CD4-positive, alpha-beta T cell treated with Interleukin-17A for 4 hours (primary cell): ENCODE measurements around the gene FMN1.

Source experiments
- DNase-seq: peaks from one replicate; pipeline ENCODE4 v3.0.0-alpha.2; 2020; ENCODE audit warnings: mixed read lengths

The FMN1 gene

DNA sequence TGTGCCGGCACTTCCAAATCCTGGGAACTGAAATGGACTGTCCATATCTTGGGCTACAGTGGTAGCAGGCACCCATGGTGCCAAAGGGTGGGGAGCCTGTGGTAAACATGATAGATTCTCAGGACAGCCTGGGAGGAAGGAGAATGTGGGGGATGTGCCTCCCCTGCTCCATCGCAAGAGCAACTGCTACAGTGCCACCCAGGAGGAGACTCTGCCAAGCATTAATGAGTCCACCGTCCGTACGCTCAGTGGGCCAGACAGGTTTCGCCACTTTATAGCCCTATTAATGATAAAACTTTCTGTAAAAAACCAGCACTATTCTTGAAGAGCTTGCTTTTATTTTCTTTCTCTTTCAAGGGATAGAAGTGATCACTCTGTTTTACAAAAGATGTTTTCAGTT, 75.2 kb downstream of the FMN1 start:
- no peak for DNase-seq

DNA sequence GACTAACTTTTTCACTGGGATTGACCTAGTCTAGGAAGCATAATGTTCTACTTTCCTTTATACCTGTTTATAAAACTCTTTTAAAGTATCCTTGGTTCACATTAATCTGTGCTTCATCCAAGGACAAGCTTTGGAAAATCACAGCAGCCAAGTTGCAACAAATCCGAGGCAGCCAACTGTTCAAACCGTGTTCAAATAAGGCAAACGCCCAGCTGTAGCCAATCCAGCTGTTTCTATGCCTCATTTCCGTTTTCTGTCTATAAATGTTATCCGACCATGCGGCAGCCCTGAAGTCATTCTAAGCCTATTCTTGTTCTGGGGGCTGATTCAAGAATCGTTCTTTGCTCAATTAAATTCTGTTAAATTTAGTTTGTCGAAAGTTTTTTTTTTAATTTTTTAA, 78.3 kb downstream of the FMN1 start:
- DNase-seq: no peak

DNA sequence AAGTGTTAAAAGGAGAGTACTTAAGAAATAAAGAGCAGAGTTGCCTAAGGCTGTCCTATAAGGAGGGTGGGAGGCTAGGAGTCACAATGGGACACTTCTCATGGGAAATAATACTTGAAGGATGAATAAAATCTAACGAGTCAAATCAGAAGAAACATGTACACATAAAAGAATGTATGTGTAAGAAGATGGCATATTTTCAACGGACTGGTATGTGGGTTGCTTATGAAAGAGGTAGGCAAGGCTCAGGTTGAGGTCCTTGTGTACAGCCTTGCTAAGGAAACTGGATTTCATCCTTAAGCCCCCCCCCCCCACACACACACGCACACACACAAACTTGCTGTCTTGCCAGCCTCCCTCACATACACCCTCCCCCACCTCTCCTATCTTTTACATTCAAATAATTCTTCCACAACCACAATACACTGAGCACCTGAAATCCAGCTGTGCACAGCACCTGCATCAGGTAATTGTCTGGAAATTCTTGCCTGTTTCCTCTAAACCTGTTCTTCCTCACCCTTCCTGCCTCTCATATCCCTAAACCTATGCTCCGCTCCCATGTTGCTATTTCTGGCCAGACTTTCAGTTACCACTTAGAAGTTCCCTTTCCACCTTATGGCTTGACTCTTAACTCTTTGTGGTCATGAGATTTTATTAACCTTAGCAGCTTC, 79.2 kb downstream of the FMN1 start:
- no peak for DNase-seq

DNA sequence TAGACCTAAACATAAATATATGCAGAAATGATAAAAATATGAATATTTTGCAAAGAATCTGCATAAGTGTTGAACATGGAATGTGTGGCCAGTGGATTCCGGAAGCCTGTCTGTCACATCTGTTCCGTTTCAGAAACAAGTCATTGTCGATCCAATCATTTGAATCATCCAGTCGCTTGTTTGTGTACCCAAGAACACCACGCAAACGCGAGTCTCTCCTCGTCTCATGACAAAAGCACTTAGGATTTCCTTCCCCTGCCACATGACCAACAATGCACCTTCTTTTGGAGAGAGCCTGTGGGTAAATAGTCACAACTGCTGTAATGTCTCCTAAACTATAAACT, 80.2 kb downstream of the FMN1 start:
- no peak for DNase-seq

DNA sequence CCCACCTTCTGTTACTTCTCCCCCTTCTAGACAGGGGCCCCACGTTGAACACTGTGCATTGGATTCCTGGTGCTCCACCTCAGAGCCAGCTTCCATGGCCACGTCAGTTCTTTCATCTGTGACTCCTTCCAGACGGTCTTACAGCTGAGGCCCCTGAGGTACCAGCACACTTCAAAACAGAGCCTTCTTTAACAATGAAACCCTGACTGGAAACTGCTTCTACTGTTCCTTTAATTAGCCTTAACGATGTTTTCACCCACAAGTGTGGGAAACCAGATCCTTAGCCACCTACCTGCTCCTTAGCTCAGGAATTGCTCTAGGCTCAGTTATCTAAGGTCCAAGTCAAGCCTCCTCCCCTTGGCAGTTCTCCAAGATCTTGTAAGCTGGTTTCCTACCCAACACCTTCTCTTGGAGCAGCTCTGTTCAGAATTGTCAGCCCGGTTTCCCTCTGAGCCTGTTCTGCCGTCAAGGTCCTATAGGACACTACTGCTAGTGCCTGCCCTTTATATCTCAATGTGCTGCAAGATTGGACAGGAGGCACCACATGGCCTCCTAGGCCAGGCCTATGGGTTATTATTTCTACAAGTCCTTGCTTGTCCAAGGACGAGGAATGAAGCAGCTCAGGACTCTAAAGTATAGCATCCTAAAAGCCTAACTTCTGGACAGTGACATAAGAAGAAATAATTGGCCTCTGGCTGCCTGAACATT, 80.7 kb downstream of the FMN1 start:
- no peak for DNase-seq

DNA sequence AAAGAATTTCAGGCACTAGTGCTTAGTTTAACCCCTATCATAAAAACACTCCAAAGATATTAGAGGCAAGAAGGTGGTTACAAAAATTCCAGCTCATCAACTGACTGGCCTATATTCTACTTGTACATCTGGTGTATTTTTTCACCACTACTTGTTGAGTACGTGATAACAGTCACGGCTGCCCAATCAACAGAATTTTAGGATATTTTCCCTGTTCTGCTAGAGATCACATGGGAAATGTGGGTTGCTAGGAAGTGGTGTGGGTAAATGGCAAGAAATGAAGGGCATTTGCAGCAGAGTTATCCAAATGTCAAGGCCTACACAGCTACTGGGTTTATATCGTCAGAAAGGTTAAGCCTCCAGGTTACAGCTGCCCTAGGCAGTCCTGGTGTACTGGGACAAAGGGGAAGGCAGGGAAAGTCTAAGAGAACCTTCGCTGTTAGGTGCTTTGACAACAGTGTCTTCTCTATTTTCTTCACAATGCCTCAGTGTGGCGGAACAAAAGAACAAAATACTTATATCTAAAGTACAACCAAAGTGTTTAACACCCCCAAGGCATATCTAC, 81.9 kb downstream of the FMN1 start:
- DNase-seq: no peak

- DNase-seq: no peak
These were observed 83.5 kb downstream of the FMN1 start for GRCh38 chr15:33111041-33111451.

- DNase-seq: no peak
These were observed 85.2 kb downstream of the FMN1 start for GRCh38 chr15:33109345-33109744.

- DNase-seq: no peak
These were observed 86.0 kb downstream of the FMN1 start for GRCh38 chr15:33108518-33108917.

GRCh38 chr15:33107950-33108349, 86.6 kb downstream of the FMN1 start:
- DNase-seq: no peak

- peak; percentile 54 for DNase-seq
These were observed 90.3 kb downstream of the FMN1 start for GRCh38 chr15:33104212-33104611.

GRCh38 chr15:33101036-33101435, 93.5 kb downstream of the FMN1 start:
- no peak for DNase-seq

DNA sequence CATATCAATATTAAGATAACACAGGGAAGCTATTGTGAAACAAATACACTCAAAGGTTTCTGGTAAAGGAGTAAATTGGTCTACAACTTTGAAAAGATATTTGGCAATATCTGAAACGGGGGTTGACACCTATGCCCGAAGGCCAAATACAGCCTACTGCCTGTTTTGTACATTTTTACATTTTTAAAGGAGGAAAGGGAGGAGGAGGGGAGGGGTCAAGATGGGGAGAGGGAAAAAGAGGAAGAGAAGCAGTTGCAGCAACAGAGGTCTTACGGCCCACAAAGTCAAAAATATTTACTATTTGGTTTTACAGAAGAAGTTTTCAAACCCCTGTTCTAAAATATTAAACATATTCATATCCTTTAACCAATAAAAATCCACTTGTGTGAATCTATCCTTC, 94.2 kb downstream of the FMN1 start:
- no peak for DNase-seq

GRCh38 chr15:33099739-33100138, 94.8 kb downstream of the FMN1 start:
- DNase-seq: no peak

- DNase-seq: no peak
These were observed 95.3 kb downstream of the FMN1 start for GRCh38 chr15:33099213-33099612.

- DNase-seq: no peak
These were observed 96.1 kb downstream of the FMN1 start for GRCh38 chr15:33098094-33099058.

DNA sequence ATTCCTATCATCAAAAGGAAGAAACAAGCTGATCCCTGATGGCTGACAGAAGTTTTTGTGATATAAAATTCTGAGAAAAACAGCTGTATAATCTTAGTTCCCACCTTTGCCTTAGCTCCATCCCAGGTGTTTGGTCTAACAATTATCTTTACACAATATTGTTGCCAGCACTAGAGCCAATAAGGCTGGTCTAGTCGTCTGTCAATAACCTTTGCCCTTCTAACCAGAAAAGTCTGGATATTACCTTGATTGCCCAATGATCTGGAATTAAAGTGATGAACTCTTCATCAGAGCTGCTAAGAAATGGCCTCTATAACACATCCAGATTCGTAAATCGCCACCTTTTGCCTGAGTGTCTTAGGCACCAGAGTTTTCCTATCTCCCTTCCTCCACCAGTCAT, 98.4 kb downstream of the FMN1 start:
- no peak for DNase-seq

- DNase-seq: no peak
These were observed 98.9 kb downstream of the FMN1 start for GRCh38 chr15:33095641-33096040.

DNA sequence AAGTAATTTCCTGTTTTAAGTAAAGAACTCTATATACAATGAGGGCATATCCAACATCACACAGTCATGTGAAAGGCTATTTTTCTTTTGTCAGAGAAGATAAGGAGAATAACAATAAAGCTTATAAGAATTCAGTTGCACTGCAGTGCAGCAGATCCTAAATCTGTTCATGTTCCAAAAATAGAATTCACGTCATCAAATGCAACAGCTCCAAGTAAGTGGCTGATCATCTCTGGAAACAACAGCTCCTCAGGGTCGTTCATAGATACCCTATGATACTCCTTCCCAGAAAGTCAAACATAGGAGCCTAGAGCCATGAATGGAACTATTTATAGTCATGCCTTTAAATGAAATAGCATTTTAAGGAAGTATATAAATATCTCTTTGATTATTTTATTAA, 100.2 kb downstream of the FMN1 start:
- no peak for DNase-seq

GRCh38 chr15:33093222-33093621, 101.3 kb downstream of the FMN1 start:
- no peak for DNase-seq

DNA sequence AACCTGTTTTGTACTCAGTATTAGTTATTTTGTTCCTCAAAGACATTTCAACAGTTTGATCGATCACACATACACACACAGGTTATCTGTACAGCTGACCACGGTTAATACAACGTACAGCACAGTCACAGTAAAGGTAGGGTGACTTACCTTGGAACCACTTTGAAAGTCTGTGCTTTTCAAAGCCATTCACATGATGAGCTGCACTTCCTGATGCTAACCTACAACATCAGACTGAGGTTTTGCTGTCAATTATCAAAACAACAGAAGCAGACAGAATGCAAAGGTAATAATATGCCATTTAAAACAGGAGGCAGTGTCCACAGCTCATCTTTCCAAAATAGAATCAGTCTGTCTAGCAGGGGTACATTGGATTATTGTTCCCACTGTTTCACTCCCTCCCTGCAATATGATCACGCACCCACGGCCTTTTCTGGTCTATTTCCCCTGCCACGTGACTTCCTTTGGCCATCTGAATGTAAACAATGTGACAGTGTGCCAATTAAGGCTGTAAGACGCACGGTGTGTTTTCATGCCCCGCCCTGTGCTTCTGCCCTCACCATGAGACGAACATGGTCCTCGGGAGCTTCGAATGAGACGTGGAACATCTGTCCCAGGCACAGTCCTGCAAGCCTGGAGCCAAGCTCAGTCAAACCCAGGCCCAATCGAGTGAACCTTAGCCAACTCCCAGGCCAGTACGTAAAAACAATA, 102.4 kb downstream of the FMN1 start:
- peak; percentile 46 for DNase-seq

GRCh38 chr15:33089878-33090757, 104.4 kb downstream of the FMN1 start:
- DNase-seq: peak; percentile 40
